Gastroesophageal sphincter (tissue), 3 donors: ENCODE results near the gene ACTN4.

Experiments used
- POLR2A ChIP-seq, 2 donors: fragments of 450-650 bp; IDR thresholded peaks; one replicate each; pipeline ENCODE4 v1.6.1; 2017; ENCODE audit warnings: antibody characterized with exemption in 2 of 2, mild to moderate bottlenecking in 2 of 2, moderate library complexity in 1 of 2
- TF ChIP-seq, protein P1 (sequence below), 4 experiments: fragments of 200-600 bp in 2 of 4; fragments of 450-650 bp in 2 of 4; sonication (generic) in 1 of 4; IDR thresholded peaks; one replicate each; pipeline ENCODE4 v1.5.1; 2017 to 2019; ENCODE audit warnings: antibody characterized with exemption in 4 of 4, mild to moderate bottlenecking in 2 of 4, moderate library complexity in 2 of 4

DNA sequence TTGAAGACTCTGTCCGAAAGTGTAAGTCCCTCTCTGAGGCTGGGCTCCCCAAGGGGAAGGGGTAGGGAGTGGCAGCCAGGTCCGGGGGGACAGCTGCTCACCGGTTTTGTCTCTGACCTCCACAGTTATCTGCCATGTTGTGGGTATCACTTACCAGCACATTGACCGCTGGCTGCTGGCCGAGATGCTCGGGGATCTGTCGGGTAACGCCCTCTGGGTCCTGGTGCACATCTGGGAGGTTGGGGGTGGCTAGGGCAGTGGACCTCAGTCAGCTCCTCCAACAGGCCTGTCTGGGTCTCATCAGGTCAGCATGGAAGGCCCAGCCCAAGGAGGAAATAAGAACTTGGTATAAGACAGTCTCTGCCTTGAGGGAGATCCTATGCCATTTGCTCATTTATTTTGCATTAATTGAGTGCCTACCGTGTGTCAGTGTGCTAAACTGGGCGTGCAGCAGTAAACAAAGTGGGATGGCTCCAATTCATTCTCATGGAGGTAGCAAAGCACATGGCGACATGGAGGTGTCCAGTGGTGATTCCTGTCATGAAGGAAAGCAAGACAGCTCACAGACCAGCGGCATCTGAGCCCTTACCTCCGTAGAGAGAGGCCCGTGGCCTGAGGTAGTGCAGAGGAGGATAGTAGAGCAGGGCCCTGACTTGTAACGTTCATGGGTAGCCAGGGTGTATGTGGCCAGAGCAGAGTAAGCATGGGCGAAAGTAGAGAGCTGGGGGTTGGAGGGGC, 14.8 kb upstream of the ACTN4 start:
- TF ChIP-seq, protein P1, sequence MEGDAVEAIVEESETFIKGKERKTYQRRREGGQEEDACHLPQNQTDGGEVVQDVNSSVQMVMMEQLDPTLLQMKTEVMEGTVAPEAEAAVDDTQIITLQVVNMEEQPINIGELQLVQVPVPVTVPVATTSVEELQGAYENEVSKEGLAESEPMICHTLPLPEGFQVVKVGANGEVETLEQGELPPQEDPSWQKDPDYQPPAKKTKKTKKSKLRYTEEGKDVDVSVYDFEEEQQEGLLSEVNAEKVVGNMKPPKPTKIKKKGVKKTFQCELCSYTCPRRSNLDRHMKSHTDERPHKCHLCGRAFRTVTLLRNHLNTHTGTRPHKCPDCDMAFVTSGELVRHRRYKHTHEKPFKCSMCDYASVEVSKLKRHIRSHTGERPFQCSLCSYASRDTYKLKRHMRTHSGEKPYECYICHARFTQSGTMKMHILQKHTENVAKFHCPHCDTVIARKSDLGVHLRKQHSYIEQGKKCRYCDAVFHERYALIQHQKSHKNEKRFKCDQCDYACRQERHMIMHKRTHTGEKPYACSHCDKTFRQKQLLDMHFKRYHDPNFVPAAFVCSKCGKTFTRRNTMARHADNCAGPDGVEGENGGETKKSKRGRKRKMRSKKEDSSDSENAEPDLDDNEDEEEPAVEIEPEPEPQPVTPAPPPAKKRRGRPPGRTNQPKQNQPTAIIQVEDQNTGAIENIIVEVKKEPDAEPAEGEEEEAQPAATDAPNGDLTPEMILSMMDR (IDR thresholded peaks at IDR 0.05), result no peak
- no peak for TF ChIP-seq POLR2A (IDR thresholded peaks at IDR 0.05)
